Transverse colon (tissue), 4 donors: ENCODE results near the gene DSG2. TPM values are rescaled to one million over a fixed set of nuclear protein-coding genes. Genes with fewer than 3 reads are reported as not detected.

Source experiments
- DNase-seq: peaks from one replicate; pipeline ENCODE4 v3.0.0-alpha.2; 2019
- H3K27ac ChIP-seq, 4 donors: fragments of 200-600 bp; sonication (generic); 2 replicates each; pipeline ENCODE4 v1.5.1; 2016 to 2018; ENCODE audit warnings: inconsistent platforms in 4 of 4
- H3K27me3 ChIP-seq: fragments of 200-600 bp; sonication (generic); 2 replicates; pipeline ENCODE4 v1.5.1; 2017; ENCODE audit warnings: inconsistent platforms
- H3K36me3 ChIP-seq, 4 donors: fragments of 200-600 bp; sonication (generic); 2 replicates each; pipeline ENCODE4 v1.5.1; 2017 to 2019; ENCODE audit warnings: inconsistent platforms in 4 of 4
- H3K4me1 ChIP-seq, 4 donors: fragments of 200-600 bp; sonication (generic); 2 replicates each; pipeline ENCODE4 v1.5.1; 2017 to 2020; ENCODE audit warnings: inconsistent platforms in 4 of 4
- H3K4me3 ChIP-seq, 4 donors: fragments of 200-600 bp; sonication (generic); 1 replicate in 1 of 4; 2 replicates in 3 of 4; pipeline versions ENCODE4 v1.5.1 to v1.6.1; 2017 to 2019; ENCODE audit warnings: inconsistent platforms in 4 of 4
- H3K9me3 ChIP-seq, 2 donors: fragments of 200-600 bp; sonication (generic); 2 replicates each; pipeline ENCODE4 v1.5.1; 2017 to 2019; ENCODE audit warnings: inconsistent platforms in 2 of 2
- CTCF ChIP-seq, 5 experiments: fragments of 200-600 bp in 3 of 5; fragments of 450-650 bp in 2 of 5; sonication (generic) in 3 of 5; IDR thresholded peaks; 1 replicate in 2 of 5; 2 replicates in 3 of 5; pipeline ENCODE4 v1.5.1; 2016 to 2017; ENCODE audit warnings: antibody characterized with exemption in 5 of 5, inconsistent platforms in 3 of 5, mild to moderate bottlenecking in 2 of 5, moderate library complexity in 1 of 5
- EP300 ChIP-seq: sonication (generic); formaldehyde crosslinking; IDR thresholded peaks from one replicate; pipeline ENCODE4 v1.6.1; 2017; ENCODE audit warnings: antibody characterized with exemption, low read depth
- POLR2A ChIP-seq: fragments of 450-650 bp; IDR thresholded peaks from one replicate; pipeline ENCODE4 v1.6.1; 2016; ENCODE audit warnings: antibody characterized with exemption, mild to moderate bottlenecking, moderate library complexity
- POLR2AphosphoS5 ChIP-seq, 3 donors: sonication (generic); formaldehyde crosslinking; IDR thresholded peaks; one replicate each; pipeline ENCODE4 v1.6.1; 2016; ENCODE audit warnings: antibody characterized with exemption in 3 of 3
- WGBS, 2 donors: methylation state at CpG; one replicate each; pipeline ENCODE4 v1.1.5; 2018; ENCODE audit warnings: low coverage in 1 of 2; 5-methylcytosine and 5-hydroxymethylcytosine counted together
- in situ Hi-C, 4 donors: fragments of 200-750 bp; cut with MboI; loops; one replicate each; pipeline versions ENCODE4 v1.15.0 to v1.15.1; 2017; ENCODE audit warnings: low sequenced_read_pairs in 3 of 4, low pct_ligation_motif_present in 1 of 4, low pct_unique_long_range_greater_than_20kb in 1 of 4
- intact Hi-C: fragments of 100-400 bp; cut with DNase I; formaldehyde crosslinking; loops from one replicate; pipeline ENCODE4 v1.15.1; 2023; ENCODE audit warnings: low total_unique reads
- total RNA-seq, 4 donors: library from RNA; depleted of rRNA; stranded (reverse); fragments of >200 nt; gene quantifications; one replicate each; pipeline ENCODE4 v1.1.0, GENCODE V29; 2016

The DSG2 gene
- total RNA-seq, 4 donors from 2014 or later = 59.3 to 272 (median 198) TPM

DNA sequence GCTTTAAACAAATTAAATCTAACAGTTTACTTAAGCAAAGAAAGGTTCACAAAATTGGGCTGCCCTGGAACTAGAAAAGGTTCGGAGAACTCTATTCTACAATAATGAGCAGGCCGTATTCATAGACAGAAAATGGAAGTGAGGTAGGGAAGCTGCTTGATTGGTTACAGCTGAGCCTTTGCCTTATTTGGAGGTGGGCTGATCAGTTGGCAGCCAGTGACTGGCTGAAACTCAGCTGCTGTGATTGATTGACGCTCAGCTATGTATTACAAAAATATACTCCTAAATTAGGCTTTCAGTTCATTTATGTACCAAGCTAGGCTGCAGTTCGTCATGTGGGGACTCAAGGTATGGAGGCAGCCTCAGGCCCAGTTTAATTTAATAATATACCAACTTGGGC lies 51.4 kb downstream of the DSG2 start:
- in situ Hi-C loops (loop anchor here in 2 of 4 donors (25.0 kb wide), 2 partner anchors 363 to 462 kb away; no protein-coding TSS in a partner anchor), intact Hi-C loops (no loop called here)
- DNase-seq = no peak
- Histone ChIP-seq H3K4me1 (peaks cover 0 to 19% (median 0%) of the 10 kb centered on the region in 4 donors), H3K36me3 (no peaks in the 10 kb centered on the region), H3K4me3 (no peak overlapping the region), H3K9me3 (no peaks in the 10 kb centered on the region), H3K27ac (peak overlapping the region; percentile 10 to 65 (median 50)), H3K27me3 (no peaks in the 10 kb centered on the region)
- 51 to 75% methylated on average over 4 of the region's 4 CpGs for WGBS, 2 donors
- TF ChIP-seq POLR2AphosphoS5 (IDR thresholded peaks at IDR 0.05) = no peak

- in situ Hi-C loops = loop anchor here (10.0 to 25.0 kb wide), 5 partner anchors 160 to 410 kb away; no protein-coding TSS in a partner anchor
- H3K4me3 ChIP-seq = no peak overlapping the region
- H3K9me3 ChIP-seq = no peaks in the 10 kb centered on the region
- H3K27me3 ChIP-seq = no peaks in the 10 kb centered on the region
- no peaks in the 10 kb centered on the region for H3K36me3 ChIP-seq
- H3K27ac ChIP-seq = no peak overlapping the region
- no peak for TF ChIP-seq EP300
- TF ChIP-seq POLR2A = no peak
- 82 to 84% methylated on average over 3 of the region's 3 CpGs for WGBS, 2 donors
- H3K4me1 ChIP-seq = peaks cover 0 to 19% (median 0%) of the 10 kb centered on the region in 4 donors
- intact Hi-C loops = loop anchor here (10.0 kb wide), 1 partner anchor 273 kb away; no protein-coding TSS in a partner anchor
- DNase-seq = no peak
These were observed 53.9 kb downstream of the DSG2 start for GRCh38 chr18:31551883-31552282.

DNA sequence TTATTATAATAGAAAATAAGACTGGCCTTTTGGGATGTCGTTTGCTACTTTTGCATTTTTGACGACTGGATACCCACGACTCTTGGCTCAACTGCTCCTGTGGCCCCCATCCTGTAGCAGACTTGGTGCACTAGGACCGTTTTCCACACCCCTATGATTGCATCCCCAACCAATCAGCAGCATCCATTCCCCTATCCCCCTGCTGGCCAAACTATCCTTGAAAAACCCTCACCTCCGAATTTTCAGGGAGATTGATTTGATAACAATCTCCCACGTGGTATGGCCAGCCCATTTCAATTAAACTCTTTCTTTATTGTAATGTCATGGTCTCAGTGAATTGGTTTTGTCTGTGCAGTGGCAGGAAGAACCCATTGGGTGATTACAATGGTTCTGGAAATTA lies 55.8 kb downstream of the DSG2 start:
- intact Hi-C loops (loop anchor here (10.0 kb wide), 1 partner anchor 271 kb away; no protein-coding TSS in a partner anchor), in situ Hi-C loops (loop anchor here (10.0 to 25.0 kb wide), 5 partner anchors 159 to 409 kb away; no protein-coding TSS in a partner anchor)
- no peak for DNase-seq
- Histone ChIP-seq H3K4me3 (no peak overlapping the region), H3K4me1 (peaks cover 0 to 8% (median 0%) of the 10 kb centered on the region in 4 donors), H3K9me3 (no peaks in the 10 kb centered on the region), H3K36me3 (no peaks in the 10 kb centered on the region), H3K27ac (no peak overlapping the region), H3K27me3 (no peaks in the 10 kb centered on the region)
- WGBS, 2 donors = 55 to 67% methylated on average over 4 to 6 of the region's 6 CpGs
- TF ChIP-seq POLR2AphosphoS5 (IDR thresholded peaks at IDR 0.05) (no peak), EP300 (no peak)

DNA sequence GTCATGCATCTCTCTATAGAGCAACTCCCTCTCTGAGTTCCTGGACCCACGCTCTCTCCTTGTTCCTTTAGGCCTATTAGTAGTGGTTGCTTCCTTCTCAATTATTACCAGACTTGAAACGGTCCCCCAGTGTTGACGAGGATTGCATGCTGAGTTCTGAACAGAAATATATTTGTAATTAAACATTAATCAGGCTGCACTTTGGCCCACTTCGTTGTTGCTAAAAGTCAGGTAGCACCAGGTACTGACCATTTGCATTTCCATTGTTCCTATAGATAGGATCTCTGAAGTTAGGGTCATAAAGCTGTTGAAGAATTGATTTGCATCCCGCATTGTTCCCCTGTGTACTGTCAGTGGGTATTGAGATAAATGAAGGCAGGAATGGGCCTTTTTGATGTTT lies 56.8 kb downstream of the DSG2 start:
- 62 to 64% methylated on average over 4 to 5 of the region's 5 CpGs for WGBS, 2 donors
- no peak overlapping the region for H3K27ac ChIP-seq
- no peaks in the 10 kb centered on the region for H3K4me1 ChIP-seq
- no peak overlapping the region for H3K4me3 ChIP-seq
- H3K36me3 ChIP-seq = no peaks in the 10 kb centered on the region
- intact Hi-C loops (loop anchor here (10.0 kb wide), 1 partner anchor 270 kb away; no protein-coding TSS in a partner anchor), in situ Hi-C loops (loop anchor here (10.0 to 25.0 kb wide), 5 partner anchors 158 to 408 kb away; no protein-coding TSS in a partner anchor)
- TF ChIP-seq EP300 = no peak
- no peak for TF ChIP-seq CTCF (IDR thresholded peaks at IDR 0.05)
- TF ChIP-seq POLR2AphosphoS5 (IDR thresholded peaks at IDR 0.05) = no peak
- H3K9me3 ChIP-seq = no peaks in the 10 kb centered on the region
- H3K27me3 ChIP-seq = no peaks in the 10 kb centered on the region
- no peak for DNase-seq

DNA sequence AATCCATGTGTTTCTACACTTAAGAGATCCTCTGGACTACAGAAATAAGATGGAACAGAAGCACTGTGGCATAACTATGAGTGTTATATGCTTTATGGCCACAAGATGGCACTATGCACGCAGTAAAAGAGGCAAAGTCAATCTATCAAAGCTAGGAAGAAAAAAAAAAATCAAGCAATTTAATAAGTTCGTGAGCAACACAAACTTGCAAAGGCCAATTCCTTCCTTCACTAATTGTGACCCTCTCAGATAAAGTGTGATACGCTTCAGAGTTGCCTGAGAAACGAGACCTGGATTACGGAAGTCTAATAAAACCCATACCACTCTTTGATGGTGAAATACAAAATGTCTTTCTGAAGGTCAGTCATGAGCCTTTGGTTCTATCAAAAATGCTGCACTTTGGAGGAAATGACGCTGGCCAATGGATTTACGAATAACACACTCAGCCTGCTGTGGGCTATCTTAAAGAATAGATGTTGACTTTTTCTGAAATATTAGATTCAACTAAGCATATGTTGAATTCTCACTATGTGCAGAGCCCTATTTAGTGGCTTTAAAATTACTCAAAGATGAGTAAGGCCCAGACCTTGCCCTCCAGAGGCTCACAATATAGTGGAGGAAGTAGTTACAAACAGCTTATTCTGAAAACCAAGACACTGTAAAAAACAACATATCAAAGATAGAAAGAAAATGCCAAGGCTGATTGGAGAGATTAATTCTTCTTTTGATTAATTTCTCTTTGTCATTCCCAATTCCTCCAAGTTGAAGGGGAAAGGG lies 58.2 kb downstream of the DSG2 start:
- Histone ChIP-seq H3K36me3 (no peaks in the 10 kb centered on the region), H3K27me3 (no peaks in the 10 kb centered on the region), H3K27ac (no peak overlapping the region), H3K9me3 (no peaks in the 10 kb centered on the region), H3K4me1 (no peaks in the 10 kb centered on the region), H3K4me3 (no peak overlapping the region)
- intact Hi-C loops (loop anchor here (10.0 kb wide), 1 partner anchor 269 kb away; no protein-coding TSS in a partner anchor), in situ Hi-C loops (loop anchor here (10.0 to 25.0 kb wide), 5 partner anchors 156 to 406 kb away; no protein-coding TSS in a partner anchor)
- DNase-seq = peak; percentile 18
- no peak for TF ChIP-seq POLR2AphosphoS5 (IDR thresholded peaks at IDR 0.05)
- TF ChIP-seq POLR2A = no peak
- TF ChIP-seq CTCF (IDR thresholded peaks at IDR 0.05) = peak; percentile 72 to 82 (median 78)
- no peak for TF ChIP-seq EP300
- WGBS, 2 donors = 14% methylated on average over 6 to 7 of the region's 7 CpGs
